ENCODE data around the gene APOL1.

DNA sequence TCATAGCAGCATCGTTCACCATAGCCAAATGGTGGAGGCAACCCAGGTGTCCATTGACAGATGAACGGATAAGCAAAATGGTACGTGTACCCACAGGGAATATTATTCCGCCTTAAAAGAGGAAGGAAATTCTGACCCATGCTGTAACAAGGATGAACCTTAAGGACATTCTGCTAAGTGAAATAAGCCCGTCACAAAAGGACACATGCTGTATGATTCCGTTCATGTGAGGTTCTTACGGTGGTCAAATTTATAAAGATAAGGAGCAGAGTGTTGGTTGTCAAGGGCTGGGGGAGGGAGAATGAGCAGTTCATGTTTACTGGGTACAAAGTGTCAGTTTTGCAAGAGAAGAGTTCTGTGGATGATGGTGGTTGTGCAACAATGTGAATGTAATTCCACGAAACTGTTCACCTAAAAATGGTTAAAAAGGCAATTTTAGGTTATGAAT lies 26.3 kb downstream of the APOL1 start:
- TF ChIP-seq, protein P1, sequence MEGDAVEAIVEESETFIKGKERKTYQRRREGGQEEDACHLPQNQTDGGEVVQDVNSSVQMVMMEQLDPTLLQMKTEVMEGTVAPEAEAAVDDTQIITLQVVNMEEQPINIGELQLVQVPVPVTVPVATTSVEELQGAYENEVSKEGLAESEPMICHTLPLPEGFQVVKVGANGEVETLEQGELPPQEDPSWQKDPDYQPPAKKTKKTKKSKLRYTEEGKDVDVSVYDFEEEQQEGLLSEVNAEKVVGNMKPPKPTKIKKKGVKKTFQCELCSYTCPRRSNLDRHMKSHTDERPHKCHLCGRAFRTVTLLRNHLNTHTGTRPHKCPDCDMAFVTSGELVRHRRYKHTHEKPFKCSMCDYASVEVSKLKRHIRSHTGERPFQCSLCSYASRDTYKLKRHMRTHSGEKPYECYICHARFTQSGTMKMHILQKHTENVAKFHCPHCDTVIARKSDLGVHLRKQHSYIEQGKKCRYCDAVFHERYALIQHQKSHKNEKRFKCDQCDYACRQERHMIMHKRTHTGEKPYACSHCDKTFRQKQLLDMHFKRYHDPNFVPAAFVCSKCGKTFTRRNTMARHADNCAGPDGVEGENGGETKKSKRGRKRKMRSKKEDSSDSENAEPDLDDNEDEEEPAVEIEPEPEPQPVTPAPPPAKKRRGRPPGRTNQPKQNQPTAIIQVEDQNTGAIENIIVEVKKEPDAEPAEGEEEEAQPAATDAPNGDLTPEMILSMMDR (IDR thresholded peaks at IDR 0.05 in 2 of 3, conservative IDR thresholded peaks at IDR 0.05 in 1 of 3; ENCODE audit: borderline replicate concordance in 1 of 3, insufficient read depth in 1 of 3, low read depth in 2 of 3, low read length in 2 of 3): no peak
- TF ChIP-seq, protein P2, sequence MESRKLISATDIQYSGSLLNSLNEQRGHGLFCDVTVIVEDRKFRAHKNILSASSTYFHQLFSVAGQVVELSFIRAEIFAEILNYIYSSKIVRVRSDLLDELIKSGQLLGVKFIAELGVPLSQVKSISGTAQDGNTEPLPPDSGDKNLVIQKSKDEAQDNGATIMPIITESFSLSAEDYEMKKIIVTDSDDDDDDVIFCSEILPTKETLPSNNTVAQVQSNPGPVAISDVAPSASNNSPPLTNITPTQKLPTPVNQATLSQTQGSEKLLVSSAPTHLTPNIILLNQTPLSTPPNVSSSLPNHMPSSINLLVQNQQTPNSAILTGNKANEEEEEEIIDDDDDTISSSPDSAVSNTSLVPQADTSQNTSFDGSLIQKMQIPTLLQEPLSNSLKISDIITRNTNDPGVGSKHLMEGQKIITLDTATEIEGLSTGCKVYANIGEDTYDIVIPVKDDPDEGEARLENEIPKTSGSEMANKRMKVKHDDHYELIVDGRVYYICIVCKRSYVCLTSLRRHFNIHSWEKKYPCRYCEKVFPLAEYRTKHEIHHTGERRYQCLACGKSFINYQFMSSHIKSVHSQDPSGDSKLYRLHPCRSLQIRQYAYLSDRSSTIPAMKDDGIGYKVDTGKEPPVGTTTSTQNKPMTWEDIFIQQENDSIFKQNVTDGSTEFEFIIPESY (IDR thresholded peaks at IDR 0.05; ENCODE audit: extremely low read depth, insufficient replicate concordance, low read length): no peak
- TF ChIP-seq POLR2AphosphoS5 (IDR thresholded peaks at IDR 0.05; ENCODE audit: low read depth, low read length): no peak
- TF ChIP-seq ZNF274 (IDR thresholded peaks at IDR 0.05; ENCODE audit: low read depth, low read length): no peak
- TF ChIP-seq, protein P3, sequence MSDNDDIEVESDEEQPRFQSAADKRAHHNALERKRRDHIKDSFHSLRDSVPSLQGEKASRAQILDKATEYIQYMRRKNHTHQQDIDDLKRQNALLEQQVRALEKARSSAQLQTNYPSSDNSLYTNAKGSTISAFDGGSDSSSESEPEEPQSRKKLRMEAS (IDR thresholded peaks at IDR 0.05): no peak
- no peak for TF ChIP-seq RAD21 (IDR thresholded peaks at IDR 0.05; ENCODE audit: low read depth)
- TF ChIP-seq EZH2phosphoT487 (IDR thresholded peaks at IDR 0.05; ENCODE audit: borderline replicate concordance): no peak
- TF ChIP-seq, protein P4, sequence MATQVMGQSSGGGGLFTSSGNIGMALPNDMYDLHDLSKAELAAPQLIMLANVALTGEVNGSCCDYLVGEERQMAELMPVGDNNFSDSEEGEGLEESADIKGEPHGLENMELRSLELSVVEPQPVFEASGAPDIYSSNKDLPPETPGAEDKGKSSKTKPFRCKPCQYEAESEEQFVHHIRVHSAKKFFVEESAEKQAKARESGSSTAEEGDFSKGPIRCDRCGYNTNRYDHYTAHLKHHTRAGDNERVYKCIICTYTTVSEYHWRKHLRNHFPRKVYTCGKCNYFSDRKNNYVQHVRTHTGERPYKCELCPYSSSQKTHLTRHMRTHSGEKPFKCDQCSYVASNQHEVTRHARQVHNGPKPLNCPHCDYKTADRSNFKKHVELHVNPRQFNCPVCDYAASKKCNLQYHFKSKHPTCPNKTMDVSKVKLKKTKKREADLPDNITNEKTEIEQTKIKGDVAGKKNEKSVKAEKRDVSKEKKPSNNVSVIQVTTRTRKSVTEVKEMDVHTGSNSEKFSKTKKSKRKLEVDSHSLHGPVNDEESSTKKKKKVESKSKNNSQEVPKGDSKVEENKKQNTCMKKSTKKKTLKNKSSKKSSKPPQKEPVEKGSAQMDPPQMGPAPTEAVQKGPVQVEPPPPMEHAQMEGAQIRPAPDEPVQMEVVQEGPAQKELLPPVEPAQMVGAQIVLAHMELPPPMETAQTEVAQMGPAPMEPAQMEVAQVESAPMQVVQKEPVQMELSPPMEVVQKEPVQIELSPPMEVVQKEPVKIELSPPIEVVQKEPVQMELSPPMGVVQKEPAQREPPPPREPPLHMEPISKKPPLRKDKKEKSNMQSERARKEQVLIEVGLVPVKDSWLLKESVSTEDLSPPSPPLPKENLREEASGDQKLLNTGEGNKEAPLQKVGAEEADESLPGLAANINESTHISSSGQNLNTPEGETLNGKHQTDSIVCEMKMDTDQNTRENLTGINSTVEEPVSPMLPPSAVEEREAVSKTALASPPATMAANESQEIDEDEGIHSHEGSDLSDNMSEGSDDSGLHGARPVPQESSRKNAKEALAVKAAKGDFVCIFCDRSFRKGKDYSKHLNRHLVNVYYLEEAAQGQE (IDR thresholded peaks at IDR 0.05; ENCODE audit: low read depth): no peak
- TF ChIP-seq EZH2 (IDR thresholded peaks at IDR 0.05): no peak

Measured in HCT116 (cell line).